A549 (cell line): ENCODE data around the gene NFASC.

ENCODE experiments used
- CTCF ChIP-seq: fragments of >200 bp; sonication (Bioruptor Twin); formaldehyde crosslinking; IDR thresholded peaks from 3 replicates; pipeline ENCODE4 v1.5.1; 2016
- EHMT2 ChIP-seq: fragments of 200-600 bp; sonication (generic); IDR thresholded peaks from 2 replicates; pipeline ENCODE4 v1.6.1; 2016; ENCODE audit warnings: antibody characterized with exemption, low read depth, mild to moderate bottlenecking, moderate library complexity
- EP300 ChIP-seq, 2 experiments: fragments of >200 bp; sonication (Bioruptor Twin); formaldehyde crosslinking; IDR thresholded peaks; 2 replicates in 1 of 2; 3 replicates in 1 of 2; pipeline ENCODE4 v1.6.1; 2016 to 2017
- JUN ChIP-seq, 2 experiments: fragments of >200 bp; sonication (Bioruptor Twin); formaldehyde crosslinking; IDR thresholded peaks; 2 replicates in 1 of 2; 3 replicates in 1 of 2; pipeline ENCODE4 v1.6.1; 2016 to 2017
- KDM1A ChIP-seq: fragments of 200-600 bp; sonication (generic); IDR thresholded peaks from 2 replicates; pipeline ENCODE4 v1.6.1; 2016; ENCODE audit warnings: low read depth, mild to moderate bottlenecking
- MAZ ChIP-seq: fragments of 150-350 bp; IDR thresholded peaks from 2 replicates; pipeline ENCODE4 v1.6.1; 2014; ENCODE audit warnings: antibody characterized with exemption, low read depth, low read length, borderline replicate concordance
- POLR2A ChIP-seq: IDR thresholded peaks from 2 replicates; pipeline ENCODE4 v1.6.1; 2012; ENCODE audit warnings: mild to moderate bottlenecking, low read length
- RCOR1 ChIP-seq: fragments of 150-350 bp; IDR thresholded peaks from 2 replicates; pipeline ENCODE4 v1.6.1; 2014; ENCODE audit warnings: antibody characterized with exemption, low read length, low read depth
- USF2 ChIP-seq: fragments of 450-650 bp; IDR thresholded peaks from 2 replicates; pipeline ENCODE4 v1.6.1; 2014; ENCODE audit warnings: antibody characterized with exemption
- TF ChIP-seq, protein P1 (sequence below): IDR thresholded peaks from 2 replicates; pipeline ENCODE4 v1.6.1; 2012; ENCODE audit warnings: low read depth, borderline replicate concordance

DNA sequence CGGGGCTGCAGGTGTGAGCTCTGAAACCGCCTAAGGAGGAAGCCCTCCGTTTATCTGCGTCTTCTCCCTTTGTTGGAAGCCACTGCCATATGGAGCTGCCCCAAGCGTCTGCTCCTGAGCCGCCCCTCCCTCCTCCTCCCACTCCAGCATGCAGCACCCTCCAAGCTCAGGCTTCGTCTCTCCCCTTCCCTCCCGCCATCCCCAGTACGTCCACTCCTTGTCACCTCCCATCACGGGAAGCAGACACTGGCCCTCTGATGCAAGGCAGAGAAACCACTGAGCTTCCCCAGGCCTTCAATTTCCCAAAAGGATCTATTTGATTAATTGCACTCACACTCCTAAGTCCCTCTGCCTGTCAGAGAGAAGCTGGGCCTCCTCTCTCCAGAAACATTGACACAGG is 52.5 kb downstream of the NFASC start:
- TF ChIP-seq CTCF (no peak), POLR2A (no peak), RCOR1 (no peak), EP300 (IDR thresholded peaks at IDR 0.05) (no peak), MAZ (no peak), JUN (IDR thresholded peaks at IDR 0.05) (no peak), USF2 (no peak), KDM1A (no peak), EHMT2 (no peak)
- TF ChIP-seq, protein P1, sequence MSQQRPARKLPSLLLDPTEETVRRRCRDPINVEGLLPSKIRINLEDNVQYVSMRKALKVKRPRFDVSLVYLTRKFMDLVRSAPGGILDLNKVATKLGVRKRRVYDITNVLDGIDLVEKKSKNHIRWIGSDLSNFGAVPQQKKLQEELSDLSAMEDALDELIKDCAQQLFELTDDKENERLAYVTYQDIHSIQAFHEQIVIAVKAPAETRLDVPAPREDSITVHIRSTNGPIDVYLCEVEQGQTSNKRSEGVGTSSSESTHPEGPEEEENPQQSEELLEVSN: no peak
